Head of caudate nucleus (tissue), 42 donors: ENCODE data around the gene DPYD.

Source experiments
- DNase-seq, 42 donors: peaks; one replicate each; pipeline versions ENCODE4 v3.0.0 to v3.0.0-alpha.2; 2020 to 2021; ENCODE audit warnings: mixed read lengths in 7 of 42
- intact Hi-C: fragments of 100-400 bp; cut with DNase I; formaldehyde crosslinking; loops from one replicate; pipeline ENCODE4 v1.15.0; 2022

The DPYD gene

GRCh38 chr1:97806326-97806725, 114.5 kb downstream of the DPYD start:
- intact Hi-C loops, result no loop called here
- no peak for DNase-seq

DNA sequence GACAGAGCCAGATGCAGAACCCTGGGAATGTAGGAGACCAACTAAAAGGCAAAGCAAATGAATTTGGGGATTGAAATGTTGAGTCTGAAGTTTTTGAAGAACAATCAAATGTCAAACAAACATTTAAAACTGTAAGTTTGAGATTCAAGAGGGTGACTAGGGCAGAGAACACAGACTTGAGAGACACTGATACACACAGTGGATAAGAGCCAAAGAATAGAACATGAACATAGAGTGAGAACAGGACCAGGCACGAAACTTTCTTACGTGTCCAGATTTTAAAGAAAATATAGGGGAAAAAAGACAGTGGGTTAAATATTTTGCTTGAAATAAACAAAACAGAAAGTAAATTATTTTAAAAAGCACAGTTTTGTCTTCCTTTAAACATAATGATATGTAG, 115.7 kb downstream of the DPYD start:
- intact Hi-C loops, result no loop called here
- DNase-seq, result no peak

- intact Hi-C loops, result no loop called here
- DNase-seq, result no peak
Measured at GRCh38 chr1:97803026-97803425, 117.8 kb downstream of the DPYD start.

GRCh38 chr1:97802011-97802410, 118.8 kb downstream of the DPYD start:
- no peak for DNase-seq
- intact Hi-C loops, result no loop called here

DNA sequence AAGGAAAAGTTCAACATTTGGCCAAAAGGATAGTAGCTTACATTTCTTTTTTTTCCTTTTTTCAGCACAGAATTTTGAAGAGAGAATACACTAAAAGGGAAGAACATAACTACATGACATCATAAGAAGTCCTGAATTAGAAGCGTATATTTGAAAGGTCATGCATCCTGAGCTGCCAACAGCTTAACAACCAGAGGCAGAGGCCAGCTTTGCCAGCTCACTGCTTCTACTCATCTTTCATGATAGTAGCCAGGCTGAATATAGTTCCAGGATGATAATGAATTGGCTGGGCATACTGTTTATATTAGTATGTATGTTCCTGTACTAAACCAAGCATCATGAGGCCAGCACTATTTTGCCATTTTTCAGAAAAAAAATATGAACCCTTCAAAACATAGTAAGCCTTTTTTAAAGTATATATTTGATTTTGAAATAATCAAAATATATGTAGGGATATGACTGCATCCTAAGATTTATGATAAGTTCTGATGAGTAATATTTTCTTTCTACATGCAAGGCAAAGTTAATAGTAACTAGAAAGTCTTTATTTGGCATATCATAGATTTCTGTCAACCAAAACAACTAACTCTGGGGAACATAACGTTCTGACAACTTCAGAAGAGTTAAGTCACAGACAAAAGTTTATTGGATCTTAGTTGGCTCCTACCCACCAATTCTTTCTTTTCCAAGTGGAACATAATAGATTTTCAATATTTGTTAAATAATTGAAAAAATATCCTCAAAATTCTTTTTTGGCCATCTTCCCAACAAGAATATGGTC, 123.2 kb downstream of the DPYD start:
- no peak for DNase-seq
- intact Hi-C loops, result no loop called here

GRCh38 chr1:97796711-97797110, 124.1 kb downstream of the DPYD start:
- DNase-seq, result no peak
- intact Hi-C loops, result no loop called here

GRCh38 chr1:97792655-97793054, 128.2 kb downstream of the DPYD start:
- DNase-seq, result no peak
- intact Hi-C loops, result no loop called here

- no peak for DNase-seq
Measured at GRCh38 chr1:97791251-97791650, 129.6 kb downstream of the DPYD start.

DNA sequence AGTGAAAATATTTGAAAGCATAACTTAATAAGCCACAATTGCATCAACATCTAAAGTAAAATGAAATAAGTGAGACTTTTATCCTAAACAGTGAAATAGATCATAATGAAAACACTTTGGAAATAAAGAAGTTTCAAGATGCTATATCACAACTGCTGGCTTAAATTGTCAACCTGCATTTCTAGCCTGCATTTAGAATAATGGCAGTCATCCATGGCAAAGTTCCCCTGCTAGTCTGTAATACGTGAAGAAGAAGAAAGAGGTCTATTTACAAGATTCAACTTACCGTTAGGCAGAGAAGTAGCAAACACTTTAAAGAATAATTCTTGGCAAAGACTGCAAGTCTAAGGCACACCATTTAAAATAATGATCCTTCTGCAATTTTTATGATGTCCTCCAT, 133.6 kb downstream of the DPYD start:
- no peak for DNase-seq
- intact Hi-C loops, result no loop called here

More at GRCh38 chr1:97791251-97791650, 129.6 kb downstream of the DPYD start:
- intact Hi-C loops, result no loop called here

GRCh38 chr1:97784661-97785060, 136.2 kb downstream of the DPYD start:
- no peak for DNase-seq
- intact Hi-C loops, result no loop called here

DNA sequence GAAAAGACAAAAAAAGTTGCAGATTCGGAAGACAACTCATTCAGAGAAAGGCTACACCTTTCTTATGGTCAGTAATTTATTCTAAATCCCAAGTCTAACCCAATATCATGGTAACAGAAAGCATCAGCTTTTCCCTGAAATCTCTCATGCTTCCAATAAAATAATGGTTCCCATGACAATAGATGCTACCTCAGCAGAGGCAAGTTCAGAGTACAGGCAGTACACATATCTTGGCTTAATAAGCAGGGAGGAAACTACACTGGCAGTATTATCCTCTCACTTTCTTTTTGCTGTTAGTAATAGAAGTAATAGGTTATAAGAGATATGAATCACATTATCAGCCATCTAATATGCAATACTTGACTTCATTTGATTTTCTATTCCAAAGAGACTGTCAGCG, 137.1 kb downstream of the DPYD start:
- intact Hi-C loops, result no loop called here
- DNase-seq, result no peak

GRCh38 chr1:97781762-97782337, 139.0 kb downstream of the DPYD start:
- DNase-seq, result no peak
- intact Hi-C loops, result no loop called here

DNA sequence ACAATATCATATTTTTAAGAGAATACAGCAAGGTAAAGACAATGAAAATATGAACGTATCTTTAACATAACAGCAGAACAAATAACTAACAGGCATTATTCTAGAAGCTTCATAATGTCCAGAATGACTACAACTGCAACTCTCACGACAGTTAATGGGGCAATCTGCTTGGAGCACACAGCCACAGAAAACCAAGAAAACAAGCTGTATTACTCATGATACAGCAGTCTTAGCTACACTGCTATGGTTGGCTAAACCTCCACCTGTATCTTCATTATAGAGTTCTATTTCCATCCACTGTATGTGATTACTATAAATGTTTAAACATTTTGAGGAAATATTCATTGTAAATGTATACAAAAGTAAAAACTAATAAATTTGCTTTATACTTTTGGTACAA, 139.9 kb downstream of the DPYD start:
- no peak for DNase-seq
- intact Hi-C loops, result no loop called here

DNA sequence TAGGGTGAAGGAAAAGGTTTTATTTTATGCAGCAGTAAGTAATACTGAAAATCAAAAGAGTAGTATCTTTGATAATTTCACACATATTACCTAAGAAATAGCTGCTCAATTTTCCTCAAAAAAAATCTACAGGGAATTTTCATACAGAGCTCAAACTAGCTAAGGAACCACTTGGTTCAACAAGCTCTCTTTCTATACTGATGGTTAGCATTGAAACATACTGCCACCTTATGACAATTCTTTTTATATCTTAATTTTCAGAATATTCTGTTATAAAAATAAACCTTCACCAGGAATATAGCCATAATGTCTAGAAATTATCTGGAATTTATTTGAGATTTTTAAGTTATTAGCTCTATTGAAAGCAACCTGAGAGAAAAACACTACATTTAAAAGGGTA, 142.1 kb downstream of the DPYD start:
- intact Hi-C loops, result no loop called here
- DNase-seq, result no peak

GRCh38 chr1:97770376-97770775, 150.5 kb downstream of the DPYD start:
- no peak for DNase-seq
- intact Hi-C loops, result no loop called here

- DNase-seq, result no peak
- intact Hi-C loops, result no loop called here
Measured at GRCh38 chr1:97767381-97767780, 153.5 kb downstream of the DPYD start.

DNA sequence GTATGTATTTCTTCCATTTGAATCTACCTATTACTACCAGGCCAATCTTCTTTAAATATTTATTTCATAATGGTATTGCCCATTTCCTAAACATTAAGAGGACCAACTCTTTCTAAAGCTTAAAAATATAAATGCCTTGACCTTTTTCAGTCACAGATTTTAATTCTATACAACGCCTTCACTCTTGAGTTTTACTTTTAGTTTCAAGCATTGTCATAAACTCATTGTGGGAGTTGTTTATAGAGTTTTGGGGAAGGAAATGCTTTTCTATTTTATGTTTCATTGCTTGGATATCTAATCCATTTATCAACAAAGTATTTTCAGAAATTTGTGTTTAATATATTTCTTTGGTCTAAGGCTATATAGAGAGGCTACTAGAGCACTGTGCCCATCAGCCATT, 155.8 kb downstream of the DPYD start:
- intact Hi-C loops, result no loop called here
- DNase-seq, result no peak

DNA sequence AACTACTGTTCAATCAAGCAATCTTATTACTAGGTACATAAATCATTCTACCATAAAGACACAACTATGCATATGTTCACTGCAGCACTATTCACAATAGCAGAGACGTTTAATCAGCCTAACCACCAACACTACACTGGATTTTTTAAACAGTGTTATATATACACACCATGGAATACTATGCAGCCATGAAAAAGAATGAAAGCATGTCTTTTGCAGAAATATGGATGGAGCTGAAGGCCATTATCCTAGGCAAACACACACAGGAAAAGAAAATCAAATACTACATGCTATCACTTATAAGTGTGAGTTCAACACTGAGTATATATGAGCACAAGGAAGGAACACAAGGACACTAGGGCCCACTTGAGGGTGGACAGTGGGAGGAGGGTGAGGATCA, 159.2 kb downstream of the DPYD start:
- intact Hi-C loops, result no loop called here
- DNase-seq, result no peak

GRCh38 chr1:97759078-97759477, 161.8 kb downstream of the DPYD start:
- intact Hi-C loops, result no loop called here
- no peak for DNase-seq

DNA sequence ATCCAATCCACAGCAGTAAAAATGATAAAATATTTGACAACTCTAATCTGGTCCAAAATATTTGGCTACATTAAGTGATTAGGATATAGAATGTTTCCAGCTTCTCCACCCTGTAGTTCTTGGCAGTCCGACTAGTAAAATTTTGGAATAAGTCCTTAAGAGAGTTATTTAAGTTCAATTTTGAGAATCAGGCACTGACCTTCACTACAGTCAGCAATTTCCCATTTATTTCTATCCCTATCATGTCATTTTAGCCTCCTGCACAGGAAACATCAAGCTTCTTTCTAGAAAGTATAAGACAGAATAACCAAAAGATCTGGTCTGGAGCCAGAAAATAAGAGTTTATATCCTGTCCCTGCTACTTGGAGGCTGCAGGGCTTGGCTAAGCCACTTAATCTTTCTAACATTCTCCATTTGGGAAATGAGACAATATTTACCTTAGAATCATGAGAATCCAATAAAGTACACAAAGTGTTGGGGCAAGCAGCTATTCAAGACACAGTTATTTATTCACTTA, 162.2 kb downstream of the DPYD start:
- DNase-seq, result no peak
- intact Hi-C loops, result no loop called here

GRCh38 chr1:97745912-97746311, 174.9 kb downstream of the DPYD start:
- intact Hi-C loops, result no loop called here
- DNase-seq, result no peak
